Natural killer cell (primary cell): ENCODE measurements around the gene SCRT2. TPM values are rescaled to one million over a fixed set of nuclear protein-coding genes. Genes with fewer than 3 reads are reported as not detected.

Source experiments
- ATAC-seq, 3 donors: fragments of 150-1000 bp in 2 of 3; fragments of 200-7000 bp in 1 of 3; cut with Tn5 transposase; 1 replicate in 1 of 3; 2 replicates in 2 of 3; pipeline ENCODE4 v1.10.0; 2021; ENCODE audit warnings: mild to moderate bottlenecking in 2 of 3, moderate library complexity in 2 of 3
- DNase-seq, 2 donors: peaks; one replicate each; pipeline versions ENCODE4 v3.0.0 to v3.0.0-alpha.2; 2013 to 2021; ENCODE audit warnings: mixed read lengths in 1 of 2
- H3K27ac ChIP-seq: one replicate; pipeline ENCODE4 v1.5.1; 2013; ENCODE audit warnings: mild to moderate bottlenecking, low read length
- H3K27me3 ChIP-seq: one replicate; pipeline ENCODE4 v1.6.1; 2013; ENCODE audit warnings: low read length; ENCODE audit not compliant: control insufficient read depth, insufficient read depth
- H3K36me3 ChIP-seq: one replicate; pipeline ENCODE4 v1.6.1; 2013; ENCODE audit warnings: low read length; ENCODE audit not compliant: control insufficient read depth, insufficient read depth
- H3K4me1 ChIP-seq: one replicate; pipeline ENCODE4 v1.6.1; 2013; ENCODE audit warnings: low read length; ENCODE audit not compliant: control insufficient read depth, insufficient read depth
- H3K4me3 ChIP-seq: one replicate; pipeline ENCODE4 v1.5.1; 2013; ENCODE audit warnings: low read length
- H3K9me3 ChIP-seq: one replicate; pipeline ENCODE4 v1.6.1; 2013; ENCODE audit warnings: low read length; ENCODE audit not compliant: control insufficient read depth, insufficient read depth
- H3K27ac Mint-ChIP-seq, 2 donors: one replicate each; pipeline ENCODE4 v1.8.0; 2022; ENCODE audit warnings: mild to moderate bottlenecking in 2 of 2, mixed read lengths in 2 of 2, moderate library complexity in 1 of 2
- H3K27me3 Mint-ChIP-seq, 2 donors: one replicate each; pipeline ENCODE4 v1.8.0; 2022; ENCODE audit warnings: low read depth in 2 of 2, mixed read lengths in 2 of 2
- H3K36me3 Mint-ChIP-seq: one replicate; pipeline ENCODE4 v1.8.0; 2022; ENCODE audit warnings: mixed read lengths
- H3K4me1 Mint-ChIP-seq, 2 donors: one replicate each; pipeline ENCODE4 v1.8.0; 2022; ENCODE audit warnings: mixed read lengths in 2 of 2
- H3K4me3 Mint-ChIP-seq: one replicate; pipeline ENCODE4 v1.8.0; 2022; ENCODE audit warnings: mild to moderate bottlenecking, moderate library complexity, mixed read lengths
- H3K9me3 Mint-ChIP-seq, 2 donors: one replicate each; pipeline ENCODE4 v1.8.0; 2022; ENCODE audit warnings: mixed read lengths in 2 of 2
- CTCF ChIP-seq: fragments of 200-600 bp; IDR thresholded peaks from one replicate; pipeline ENCODE4 v1.8.0; 2022; ENCODE audit warnings: antibody characterized with exemption
- WGBS: methylation state at CpG from one replicate; pipeline ENCODE4 v1.1.7; 2013; ENCODE audit warnings: missing lambda C conversion rate; ENCODE audit not compliant: insufficient coverage; 5-methylcytosine and 5-hydroxymethylcytosine counted together
- intact Hi-C: fragments of 100-400 bp; cut with micrococcal nuclease; formaldehyde crosslinking; loops from one replicate; pipeline ENCODE4 v1.14.2; 2022
- total RNA-seq, 4 donors: library from RNA; stranded (reverse); fragments of 120-200 nt in 1 of 4; gene quantifications; one replicate each; pipeline versions ENCODE4 v1.2.3 to v1.2.4, GENCODE V29; 2013 to 2022

The SCRT2 gene
- total RNA-seq, 3 donors from 2014 or later (not counting 1 experiment from before 2014, with no cell fraction given): not detected

GRCh38 chr20:666877-667276 lies 8.7 kb downstream of the SCRT2 start:
- no peak overlapping the region for H3K4me3 ChIP-seq
- Mint-ChIP-seq H3K27ac (no peak overlapping the region), H3K9me3 (no peaks in the 10 kb centered on the region), H3K36me3 (no peaks in the 10 kb centered on the region), H3K4me3 (no peak overlapping the region), H3K4me1 (peaks cover 0 to 19% of the 10 kb centered on the region in 2 donors), H3K27me3 (peaks cover 31 to 35% of the 10 kb centered on the region in 2 donors)
- peaks cover 16% of the 10 kb centered on the region for H3K27me3 ChIP-seq
- intact Hi-C loops: loop anchor here (2.0 to 5.0 kb wide), 2 partner anchors 105 to 312 kb away; no protein-coding TSS in a partner anchor
- no peaks in the 10 kb centered on the region for H3K36me3 ChIP-seq
- H3K27ac ChIP-seq: no peak overlapping the region
- no peaks in the 10 kb centered on the region for H3K9me3 ChIP-seq
- TF ChIP-seq CTCF: no peak
- H3K4me1 ChIP-seq: peaks cover 4% of the 10 kb centered on the region
- DNase-seq (no peak), ATAC-seq (no peak)
- 78% methylated on average over 4 of the region's 4 CpGs for WGBS

GRCh38 chr20:665276-665675 lies 10.3 kb downstream of the SCRT2 start:
- 75% methylated on average over 3 of the region's 6 CpGs for WGBS
- H3K36me3 ChIP-seq: no peaks in the 10 kb centered on the region
- H3K27me3 ChIP-seq: peaks cover 19% of the 10 kb centered on the region
- H3K27ac ChIP-seq: no peak overlapping the region
- no peak for ATAC-seq
- no peak for TF ChIP-seq CTCF
- no peak overlapping the region for H3K4me3 Mint-ChIP-seq
- peaks cover 34 to 37% of the 10 kb centered on the region in 2 donors for H3K27me3 Mint-ChIP-seq
- peaks cover 7% of the 10 kb centered on the region for H3K4me1 ChIP-seq
- intact Hi-C loops: loop anchor here (5.0 kb wide), 1 partner anchor 103 kb away; no protein-coding TSS in a partner anchor
- H3K36me3 Mint-ChIP-seq: no peaks in the 10 kb centered on the region
- H3K27ac Mint-ChIP-seq: no peak overlapping the region
- H3K9me3 ChIP-seq: no peaks in the 10 kb centered on the region
- H3K4me3 ChIP-seq: no peak overlapping the region
- H3K4me1 Mint-ChIP-seq: peaks cover 0 to 17% of the 10 kb centered on the region in 2 donors
- H3K9me3 Mint-ChIP-seq: no peaks in the 10 kb centered on the region
- no peak for DNase-seq

- no peak overlapping the region for H3K4me3 ChIP-seq
- Mint-ChIP-seq H3K27ac (no peak overlapping the region), H3K36me3 (no peaks in the 10 kb centered on the region), H3K9me3 (no peaks in the 10 kb centered on the region), H3K4me1 (peaks cover 0 to 17% of the 10 kb centered on the region in 2 donors), H3K4me3 (no peak overlapping the region), H3K27me3 (peaks cover 36 to 37% of the 10 kb centered on the region in 2 donors)
- DNase-seq: no peak
- peaks cover 19% of the 10 kb centered on the region for H3K27me3 ChIP-seq
- intact Hi-C loops: no loop called here
- no peaks in the 10 kb centered on the region for H3K9me3 ChIP-seq
- no peak overlapping the region for H3K27ac ChIP-seq
- H3K36me3 ChIP-seq: no peaks in the 10 kb centered on the region
- H3K4me1 ChIP-seq: peaks cover 7% of the 10 kb centered on the region
- ATAC-seq: no peak
- TF ChIP-seq CTCF: no peak
- WGBS: 32% methylated on average over 13 of the region's 13 CpGs
Measured at GRCh38 chr20:664576-664975, 11.0 kb downstream of the SCRT2 start.

GRCh38 chr20:664151-664550 lies 11.5 kb downstream of the SCRT2 start:
- intact Hi-C loops: no loop called here
- ATAC-seq: no peak
- peaks cover 36 to 39% of the 10 kb centered on the region in 2 donors for H3K27me3 Mint-ChIP-seq
- TF ChIP-seq CTCF: no peak
- no peak overlapping the region for H3K4me3 Mint-ChIP-seq
- Histone ChIP-seq H3K27me3 (peaks cover 19% of the 10 kb centered on the region), H3K9me3 (no peaks in the 10 kb centered on the region), H3K36me3 (no peaks in the 10 kb centered on the region), H3K4me3 (no peak overlapping the region), H3K4me1 (peaks cover 7% of the 10 kb centered on the region), H3K27ac (no peak overlapping the region)
- H3K4me1 Mint-ChIP-seq: peaks cover 0 to 17% of the 10 kb centered on the region in 2 donors
- no peak overlapping the region for H3K27ac Mint-ChIP-seq
- 7% methylated on average over 60 of the region's 60 CpGs for WGBS
- no peaks in the 10 kb centered on the region for H3K36me3 Mint-ChIP-seq
- DNase-seq: no peak
- H3K9me3 Mint-ChIP-seq: no peaks in the 10 kb centered on the region
